ENCODE results near the gene GPC1. TPM values are rescaled to one million over a fixed set of nuclear protein-coding genes. Genes with fewer than 3 reads are reported as not detected.

Gene GPC1
- total RNA-seq, 1 donor from 2014 or later: 155 TPM

DNA sequence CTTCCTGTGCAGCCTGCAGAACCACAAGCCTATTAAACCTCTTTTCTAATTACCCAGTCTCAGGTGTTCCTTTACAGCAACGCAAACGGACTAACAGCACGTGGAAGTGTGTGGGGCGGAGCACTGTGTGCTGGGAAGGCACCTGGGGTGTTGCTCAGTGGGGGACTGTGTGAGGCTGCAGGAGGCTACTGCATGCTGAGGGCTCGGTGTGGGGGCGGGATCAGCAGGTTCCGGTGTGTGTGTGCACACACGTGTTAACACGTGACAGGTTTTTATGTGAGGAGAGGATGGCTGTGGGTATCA, 63.4 kb downstream of the GPC1 start:
- peaks cover 1% of the 10 kb centered on the region for H3K9me3 Mint-ChIP-seq (ENCODE audit: unreplicated experiment)
- H3K4me3 Mint-ChIP-seq (ENCODE audit: unreplicated experiment): no peak overlapping the region
- TF ChIP-seq, protein P1, sequence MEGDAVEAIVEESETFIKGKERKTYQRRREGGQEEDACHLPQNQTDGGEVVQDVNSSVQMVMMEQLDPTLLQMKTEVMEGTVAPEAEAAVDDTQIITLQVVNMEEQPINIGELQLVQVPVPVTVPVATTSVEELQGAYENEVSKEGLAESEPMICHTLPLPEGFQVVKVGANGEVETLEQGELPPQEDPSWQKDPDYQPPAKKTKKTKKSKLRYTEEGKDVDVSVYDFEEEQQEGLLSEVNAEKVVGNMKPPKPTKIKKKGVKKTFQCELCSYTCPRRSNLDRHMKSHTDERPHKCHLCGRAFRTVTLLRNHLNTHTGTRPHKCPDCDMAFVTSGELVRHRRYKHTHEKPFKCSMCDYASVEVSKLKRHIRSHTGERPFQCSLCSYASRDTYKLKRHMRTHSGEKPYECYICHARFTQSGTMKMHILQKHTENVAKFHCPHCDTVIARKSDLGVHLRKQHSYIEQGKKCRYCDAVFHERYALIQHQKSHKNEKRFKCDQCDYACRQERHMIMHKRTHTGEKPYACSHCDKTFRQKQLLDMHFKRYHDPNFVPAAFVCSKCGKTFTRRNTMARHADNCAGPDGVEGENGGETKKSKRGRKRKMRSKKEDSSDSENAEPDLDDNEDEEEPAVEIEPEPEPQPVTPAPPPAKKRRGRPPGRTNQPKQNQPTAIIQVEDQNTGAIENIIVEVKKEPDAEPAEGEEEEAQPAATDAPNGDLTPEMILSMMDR (IDR thresholded peaks at IDR 0.05; ENCODE audit: partially characterized antibody, unreplicated experiment): no peak
- no peak overlapping the region for H3K27ac Mint-ChIP-seq (ENCODE audit: unreplicated experiment)
- H3K27me3 Mint-ChIP-seq (ENCODE audit: unreplicated experiment): no peaks in the 10 kb centered on the region
- peaks cover 13% of the 10 kb centered on the region for H3K36me3 Mint-ChIP-seq (ENCODE audit: unreplicated experiment)
- DNase-seq: no peak
- H3K4me1 Mint-ChIP-seq (ENCODE audit: low read depth, unreplicated experiment): no peaks in the 10 kb centered on the region

DNA sequence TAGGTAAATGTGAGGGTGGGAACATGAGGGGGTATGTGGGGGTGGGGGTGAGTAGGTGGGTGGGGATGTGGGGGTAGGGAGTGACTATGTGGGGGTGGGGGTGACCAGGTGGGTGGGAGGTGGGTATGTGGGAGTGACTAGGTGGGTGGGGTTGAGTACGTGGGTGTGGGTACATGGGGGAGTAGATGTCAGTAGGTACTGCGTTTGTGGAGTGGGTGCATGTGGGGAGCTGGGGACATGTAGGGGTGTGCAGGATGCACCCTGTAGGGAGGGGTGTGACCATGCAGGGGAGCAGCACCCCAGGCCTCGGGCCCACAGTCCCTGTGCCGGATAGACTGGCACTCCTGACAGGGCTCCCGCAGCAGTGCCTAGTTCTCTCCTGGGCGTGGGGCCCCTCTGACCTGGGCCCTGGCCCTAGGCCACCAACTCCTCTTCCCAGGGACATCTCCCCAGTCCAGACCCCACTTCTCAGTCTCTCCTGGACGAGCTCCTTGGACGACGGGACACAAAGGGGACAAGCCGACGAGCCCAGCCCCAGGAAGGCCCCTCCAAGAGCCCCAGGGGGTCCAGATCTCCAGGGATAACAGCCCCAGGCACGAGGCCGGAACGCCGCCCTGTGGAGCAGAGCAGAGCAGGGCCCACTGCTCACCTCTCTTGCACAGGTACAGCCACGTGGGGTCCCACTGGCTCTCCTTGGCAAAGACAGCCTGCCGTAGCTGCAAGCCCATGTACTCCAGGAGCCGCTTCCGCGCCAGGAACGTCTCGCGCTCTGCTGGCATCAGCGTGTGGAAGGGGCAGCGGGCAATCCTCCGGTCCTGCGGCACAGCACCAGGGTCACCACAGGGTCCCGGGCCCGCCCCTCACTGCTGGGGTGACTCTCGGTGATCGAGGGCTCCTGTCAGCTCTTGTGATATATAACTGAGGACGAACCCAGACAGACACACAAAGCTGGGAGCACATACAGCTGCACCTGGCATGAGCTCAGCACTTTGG, 64.1 kb downstream of the GPC1 start:
- no peaks in the 10 kb centered on the region for H3K27me3 Mint-ChIP-seq (ENCODE audit: unreplicated experiment)
- H3K27ac Mint-ChIP-seq (ENCODE audit: unreplicated experiment): no peak overlapping the region
- no peak for DNase-seq
- peaks cover 13% of the 10 kb centered on the region for H3K36me3 Mint-ChIP-seq (ENCODE audit: unreplicated experiment)
- TF ChIP-seq, protein P1 (IDR thresholded peaks at IDR 0.05; ENCODE audit: partially characterized antibody, unreplicated experiment): no peak
- H3K4me1 Mint-ChIP-seq (ENCODE audit: low read depth, unreplicated experiment): no peaks in the 10 kb centered on the region
- no peak overlapping the region for H3K4me3 Mint-ChIP-seq (ENCODE audit: unreplicated experiment)
- H3K9me3 Mint-ChIP-seq (ENCODE audit: unreplicated experiment): peaks cover 1% of the 10 kb centered on the region

DNA sequence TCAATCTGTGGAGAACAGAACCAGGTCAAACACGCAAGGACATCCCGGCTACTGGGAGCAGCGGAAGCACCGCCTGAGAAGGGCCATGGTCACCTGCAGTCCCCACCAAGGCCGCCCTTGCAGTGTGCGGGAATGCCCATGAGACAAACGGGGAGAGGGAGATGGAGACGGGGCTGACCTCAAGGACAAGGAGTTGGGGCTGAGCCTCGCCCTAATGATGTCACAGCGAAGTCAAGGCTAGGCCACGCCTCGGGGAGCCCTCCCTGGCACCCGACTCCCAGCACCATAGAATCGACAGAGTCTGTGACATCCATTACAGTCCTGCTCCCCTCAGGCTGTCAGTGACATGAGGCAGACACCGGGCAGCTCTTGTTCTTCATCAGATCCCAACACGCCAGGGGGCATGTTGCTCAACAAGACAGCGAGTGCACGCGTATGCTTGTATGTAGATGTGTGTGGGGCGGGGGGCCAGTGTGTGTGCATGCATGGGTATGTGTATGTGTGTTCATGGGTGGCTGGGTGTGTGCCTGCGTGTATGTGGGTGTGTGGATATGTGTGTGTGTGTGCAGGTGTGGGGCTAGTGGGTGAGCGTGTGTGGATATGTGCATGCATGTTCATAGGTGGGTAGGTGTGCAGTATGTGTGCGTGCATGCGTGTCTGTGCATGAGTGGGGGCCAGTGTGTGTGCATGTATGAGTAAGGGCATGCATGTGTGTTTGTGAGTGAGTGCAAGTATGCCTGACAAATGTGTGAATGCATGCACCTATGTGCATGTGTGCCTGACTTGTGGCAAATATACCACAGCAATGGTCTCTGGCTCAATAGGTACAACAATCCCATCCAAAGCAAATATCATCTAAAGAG, 65.3 kb downstream of the GPC1 start:
- H3K4me1 Mint-ChIP-seq (ENCODE audit: low read depth, unreplicated experiment): no peaks in the 10 kb centered on the region
- no peak for DNase-seq
- peaks cover 3% of the 10 kb centered on the region for H3K9me3 Mint-ChIP-seq (ENCODE audit: unreplicated experiment)
- H3K27ac Mint-ChIP-seq (ENCODE audit: unreplicated experiment): no peak overlapping the region
- H3K27me3 Mint-ChIP-seq (ENCODE audit: unreplicated experiment): no peaks in the 10 kb centered on the region
- peaks cover 6% of the 10 kb centered on the region for H3K36me3 Mint-ChIP-seq (ENCODE audit: unreplicated experiment)
- no peak overlapping the region for H3K4me3 Mint-ChIP-seq (ENCODE audit: unreplicated experiment)
- TF ChIP-seq, protein P1 (IDR thresholded peaks at IDR 0.05; ENCODE audit: partially characterized antibody, unreplicated experiment): no peak

DNA sequence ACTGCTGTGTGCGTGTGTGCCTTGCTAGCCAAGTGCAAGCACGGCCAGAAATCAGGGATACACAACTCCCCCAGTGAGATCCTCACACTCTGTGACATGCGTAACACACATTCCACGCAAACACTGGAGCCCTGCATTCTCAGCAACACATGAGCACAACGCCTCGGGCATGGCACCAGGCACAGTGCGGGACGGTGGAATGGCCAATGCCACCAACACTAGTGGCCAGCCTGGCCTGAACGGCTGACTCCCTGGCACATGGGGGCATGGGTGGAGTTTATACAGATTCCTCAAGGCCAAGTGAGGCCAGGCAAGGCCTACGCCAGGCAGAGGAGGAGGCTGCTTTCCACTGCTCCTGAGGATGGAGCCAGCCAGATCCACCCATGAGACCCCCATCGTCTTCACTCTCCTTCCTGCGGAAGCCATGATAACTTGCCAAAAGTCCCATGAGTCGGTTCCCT, 66.1 kb downstream of the GPC1 start:
- Mint-ChIP-seq H3K36me3 (ENCODE audit: unreplicated experiment) (no peaks in the 10 kb centered on the region), H3K9me3 (ENCODE audit: unreplicated experiment) (peaks cover 3% of the 10 kb centered on the region), H3K4me1 (ENCODE audit: low read depth, unreplicated experiment) (no peaks in the 10 kb centered on the region), H3K27me3 (ENCODE audit: unreplicated experiment) (no peaks in the 10 kb centered on the region), H3K4me3 (ENCODE audit: unreplicated experiment) (no peak overlapping the region), H3K27ac (ENCODE audit: unreplicated experiment) (no peak overlapping the region)
- no peak for DNase-seq
- TF ChIP-seq, protein P1 (IDR thresholded peaks at IDR 0.05; ENCODE audit: partially characterized antibody, unreplicated experiment): no peak
